PFSK-1 (cell line): Measurements from ENCODE around the gene FBXO47.

ENCODE experiments used
- POLR2AphosphoS5 ChIP-seq: IDR thresholded peaks from 2 replicates; pipeline ENCODE4 v1.6.1; 2012; ENCODE audit warnings: low read depth, mild to moderate bottlenecking, control low read depth, low read length, moderate library complexity
- SIN3A ChIP-seq: IDR thresholded peaks from 2 replicates; pipeline ENCODE4 v1.6.1; 2012; ENCODE audit warnings: mild to moderate bottlenecking, low read length, moderate library complexity, borderline replicate concordance; ENCODE audit not compliant: insufficient read depth
- TAF1 ChIP-seq: IDR thresholded peaks from 2 replicates; pipeline ENCODE4 v1.6.1; 2012; ENCODE audit warnings: low read length, control low read depth, borderline replicate concordance; ENCODE audit not compliant: insufficient read depth
- TF ChIP-seq, protein P1 (sequence below), 2 experiments: IDR thresholded peaks; 2 replicates each; pipeline versions ENCODE4 v1.6.1 to v1.8.0; 2011 to 2012; ENCODE audit warnings: low read depth in 2 of 2, low read length in 2 of 2, control low read depth in 1 of 2, inconsistent platforms in 1 of 2, mild to moderate bottlenecking in 1 of 2, moderate library complexity in 1 of 2; ENCODE audit not compliant: insufficient read depth in 1 of 2

DNA sequence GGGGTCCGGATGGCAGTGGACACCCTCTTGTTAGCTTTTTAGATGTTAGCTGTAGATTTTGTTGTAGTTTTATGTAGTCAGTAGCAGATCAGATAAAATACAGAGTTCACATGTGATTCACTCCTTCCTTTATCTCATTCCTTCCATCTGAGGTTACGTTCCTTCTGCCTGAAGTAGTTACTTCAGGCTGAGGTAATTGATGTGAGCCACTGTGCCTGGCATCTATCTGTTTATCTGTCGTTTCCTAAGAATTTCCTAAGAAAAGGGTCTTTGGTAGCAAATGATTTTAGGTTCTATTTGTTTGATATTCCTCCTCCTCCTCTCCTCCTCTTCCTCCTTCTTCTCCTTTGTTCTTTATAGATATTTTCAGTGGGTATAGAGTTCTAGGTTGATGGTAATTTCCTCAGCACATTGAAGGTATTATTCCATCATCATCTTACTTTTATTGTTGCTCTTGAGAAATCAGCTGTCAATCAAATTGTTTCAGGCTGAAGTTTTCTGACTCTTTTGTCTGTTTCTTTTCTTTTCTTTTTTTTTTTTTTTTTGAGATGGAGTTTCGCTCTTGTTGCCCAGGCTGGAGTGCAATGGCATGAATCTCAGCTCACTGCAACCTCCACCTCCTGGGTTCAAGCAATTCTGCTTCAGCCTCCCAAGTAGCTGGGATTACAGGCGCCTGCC is 29.6 kb upstream of the FBXO47 start:
- no peak for TF ChIP-seq SIN3A
- TF ChIP-seq POLR2AphosphoS5, result no peak
- TF ChIP-seq, protein P1, sequence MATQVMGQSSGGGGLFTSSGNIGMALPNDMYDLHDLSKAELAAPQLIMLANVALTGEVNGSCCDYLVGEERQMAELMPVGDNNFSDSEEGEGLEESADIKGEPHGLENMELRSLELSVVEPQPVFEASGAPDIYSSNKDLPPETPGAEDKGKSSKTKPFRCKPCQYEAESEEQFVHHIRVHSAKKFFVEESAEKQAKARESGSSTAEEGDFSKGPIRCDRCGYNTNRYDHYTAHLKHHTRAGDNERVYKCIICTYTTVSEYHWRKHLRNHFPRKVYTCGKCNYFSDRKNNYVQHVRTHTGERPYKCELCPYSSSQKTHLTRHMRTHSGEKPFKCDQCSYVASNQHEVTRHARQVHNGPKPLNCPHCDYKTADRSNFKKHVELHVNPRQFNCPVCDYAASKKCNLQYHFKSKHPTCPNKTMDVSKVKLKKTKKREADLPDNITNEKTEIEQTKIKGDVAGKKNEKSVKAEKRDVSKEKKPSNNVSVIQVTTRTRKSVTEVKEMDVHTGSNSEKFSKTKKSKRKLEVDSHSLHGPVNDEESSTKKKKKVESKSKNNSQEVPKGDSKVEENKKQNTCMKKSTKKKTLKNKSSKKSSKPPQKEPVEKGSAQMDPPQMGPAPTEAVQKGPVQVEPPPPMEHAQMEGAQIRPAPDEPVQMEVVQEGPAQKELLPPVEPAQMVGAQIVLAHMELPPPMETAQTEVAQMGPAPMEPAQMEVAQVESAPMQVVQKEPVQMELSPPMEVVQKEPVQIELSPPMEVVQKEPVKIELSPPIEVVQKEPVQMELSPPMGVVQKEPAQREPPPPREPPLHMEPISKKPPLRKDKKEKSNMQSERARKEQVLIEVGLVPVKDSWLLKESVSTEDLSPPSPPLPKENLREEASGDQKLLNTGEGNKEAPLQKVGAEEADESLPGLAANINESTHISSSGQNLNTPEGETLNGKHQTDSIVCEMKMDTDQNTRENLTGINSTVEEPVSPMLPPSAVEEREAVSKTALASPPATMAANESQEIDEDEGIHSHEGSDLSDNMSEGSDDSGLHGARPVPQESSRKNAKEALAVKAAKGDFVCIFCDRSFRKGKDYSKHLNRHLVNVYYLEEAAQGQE (IDR thresholded peaks at IDR 0.05; ENCODE audit: insufficient read depth in 1 of 2, low read depth in 2 of 2, low read length in 2 of 2), result no peak
- no peak for TF ChIP-seq TAF1
